Midbrain (tissue), 1 donor: ENCODE measurements around the gene DHRS12.
A peak's percentile ranks its signal among the peaks of the same experiment; 100 is the strongest.

Source experiments
- DNase-seq: peaks from one replicate; lab custom pipeline; 2025; lab: John Stamatoyannopoulos, UW

DHRS12 gene

GRCh38 chr13:51807041-51807440 is 3.1 kb upstream of the DHRS12 start:
- DNase-seq, result no peak

GRCh38 chr13:51806566-51806965 is 2.6 kb upstream of the DHRS12 start:
- DNase-seq, result no peak

- DNase-seq, result no peak
Measured at GRCh38 chr13:51805925-51806324, 2.0 kb upstream of the DHRS12 start.

GRCh38 chr13:51805313-51805712 is 1.4 kb upstream of the DHRS12 start:
- peak; percentile 31 for DNase-seq

GRCh38 chr13:51804295-51805172 is 571 bp upstream of the DHRS12 start:
- DNase-seq, result peak; percentile 73

- DNase-seq, result peak; percentile 60
Measured at GRCh38 chr13:51802631-51803418, 1.1 kb downstream of the DHRS12 start.

GRCh38 chr13:51801631-51802099 is 2.3 kb downstream of the DHRS12 start:
- DNase-seq, result peak; percentile 85

- no peak for DNase-seq
Measured at GRCh38 chr13:51800486-51800885, 3.5 kb downstream of the DHRS12 start.

- DNase-seq, result no peak
Measured at GRCh38 chr13:51799261-51799660, 4.7 kb downstream of the DHRS12 start.

GRCh38 chr13:51797664-51798488 is 6.1 kb downstream of the DHRS12 start:
- DNase-seq, result peak; percentile 41

- no peak for DNase-seq
Measured at GRCh38 chr13:51796546-51796945, 7.4 kb downstream of the DHRS12 start.

- DNase-seq, result no peak
Measured at GRCh38 chr13:51795419-51795818, 8.5 kb downstream of the DHRS12 start.

GRCh38 chr13:51794964-51795363 is 9.0 kb downstream of the DHRS12 start:
- no peak for DNase-seq

GRCh38 chr13:51793570-51794271 is 10.2 kb downstream of the DHRS12 start:
- DNase-seq, result no peak

GRCh38 chr13:51786425-51787265 is 17.3 kb downstream of the DHRS12 start:
- DNase-seq, result no peak

GRCh38 chr13:51785712-51786424 is 18.1 kb downstream of the DHRS12 start:
- DNase-seq, result peak; percentile 25

- DNase-seq, result no peak
Measured at GRCh38 chr13:51784097-51784496, 19.9 kb downstream of the DHRS12 start.

GRCh38 chr13:51783428-51784094 is 20.4 kb downstream of the DHRS12 start:
- DNase-seq, result no peak

- DNase-seq, result no peak
Measured at GRCh38 chr13:51782026-51782710, 21.8 kb downstream of the DHRS12 start.
